ENCODE results near the gene HAP1. TPM values are rescaled to one million over a fixed set of nuclear protein-coding genes. Genes with fewer than 3 reads are reported as not detected.

HAP1 gene
- total RNA-seq, 1 experiment from 2014 or later = 11.6 TPM

Other genes with a start within 250 kb of the HAP1 start
- gene KRT36, start 244.7 kb downstream of the HAP1 start, total RNA-seq (2021; ENCODE audit: unreplicated experiment) = not detected
- gene KRT13, start 229.0 kb downstream of the HAP1 start, total RNA-seq (2021; ENCODE audit: unreplicated experiment) = 0.36 TPM
- gene KRT15, start 215.8 kb downstream of the HAP1 start, total RNA-seq (2021; ENCODE audit: unreplicated experiment) = 70.4 TPM
- 2,383 TPM for gene KRT19, start 206.3 kb downstream of the HAP1 start, total RNA-seq (2021; ENCODE audit: unreplicated experiment)
- not detected for gene KRT9, start 162.6 kb downstream of the HAP1 start, total RNA-seq (2021; ENCODE audit: unreplicated experiment)
- gene KRT14, start 147.7 kb downstream of the HAP1 start, total RNA-seq (2021; ENCODE audit: unreplicated experiment) = not detected
- gene KRT16, start 121.9 kb downstream of the HAP1 start, total RNA-seq (2021; ENCODE audit: unreplicated experiment) = 1.6 TPM
- 1.9 TPM for gene KRT17, start 110.1 kb downstream of the HAP1 start, total RNA-seq (2021; ENCODE audit: unreplicated experiment)
- gene EIF1, start 45.8 kb downstream of the HAP1 start, total RNA-seq (2021; ENCODE audit: unreplicated experiment) = 747 TPM
- not detected for gene GAST, start 22.3 kb downstream of the HAP1 start, total RNA-seq (2021; ENCODE audit: unreplicated experiment)
- gene JUP, start 52.1 kb upstream of the HAP1 start, total RNA-seq (2021; ENCODE audit: unreplicated experiment) = 352 TPM
- gene P3H4, start 77.3 kb upstream of the HAP1 start, total RNA-seq (2021; ENCODE audit: unreplicated experiment) = 58.9 TPM
- 190 TPM for gene FKBP10, start 78.4 kb upstream of the HAP1 start, total RNA-seq (2021; ENCODE audit: unreplicated experiment)
- 118 TPM for gene NT5C3B, start 101.6 kb upstream of the HAP1 start, total RNA-seq (2021; ENCODE audit: unreplicated experiment)
- not detected for gene KLHL10, start 103.2 kb upstream of the HAP1 start, total RNA-seq (2021; ENCODE audit: unreplicated experiment)
- gene KLHL11, start 130.8 kb upstream of the HAP1 start, total RNA-seq (2021; ENCODE audit: unreplicated experiment) = 12.5 TPM
- gene ACLY, start 184.3 kb upstream of the HAP1 start, total RNA-seq (2021; ENCODE audit: unreplicated experiment) = 225 TPM
- 0.69 TPM for gene ODAD4, start 196.0 kb upstream of the HAP1 start, total RNA-seq (2021; ENCODE audit: unreplicated experiment)
- gene CNP, start 232.2 kb upstream of the HAP1 start, total RNA-seq (2021; ENCODE audit: unreplicated experiment) = 79.9 TPM

Measured in Panc1 (cell line).